ENCODE results near the gene PDZK1IP1. TPM values are rescaled to one million over a fixed set of nuclear protein-coding genes. Genes with fewer than 3 reads are reported as not detected.

PDZK1IP1 gene
- total RNA-seq: not detected in 2 replicates
- long read RNA-seq: 0 reads

DNA sequence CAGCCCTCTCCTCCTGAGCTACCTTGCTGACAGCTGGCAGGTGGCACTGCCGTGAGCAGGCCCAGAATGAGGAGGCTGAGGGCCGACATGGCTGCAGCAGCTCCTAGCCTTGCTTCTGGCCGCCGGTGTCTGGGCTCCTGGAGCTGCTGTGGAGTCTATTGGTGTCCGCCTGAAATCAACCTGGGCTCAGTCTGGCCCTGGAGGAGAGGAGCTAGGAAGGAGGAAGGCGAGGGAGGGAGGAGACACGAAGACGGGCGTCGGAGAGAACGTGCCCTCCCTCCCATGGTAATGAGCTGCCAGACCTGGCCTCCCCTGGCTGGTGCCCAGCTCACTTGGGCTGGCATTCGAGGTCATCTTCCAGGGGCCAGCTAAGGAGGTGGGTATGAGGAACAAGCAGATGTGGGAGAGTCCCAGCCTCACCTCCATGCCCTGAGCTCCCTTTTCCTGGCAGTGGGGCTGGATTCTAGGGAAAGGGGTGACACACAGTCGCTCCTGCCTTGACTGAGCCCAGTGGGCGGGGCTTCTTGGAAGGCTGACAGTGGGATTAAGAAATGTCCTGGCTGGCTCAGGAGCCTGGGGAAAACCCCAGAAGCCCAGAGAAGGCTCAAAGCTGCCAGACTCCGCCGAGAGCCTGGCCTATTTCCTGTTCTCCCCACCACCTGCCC lies at the start of gene PDZK1IP1:
Gene PDZK1IP1 (minus strand): TSS at position 193 of the 665 bp plus-strand sequence. CDS start 104 bp downstream, at position 89.
- H3K27ac Mint-ChIP-seq (ENCODE audit: unreplicated experiment): no peak within 1 kb of the TSS
- H3K27me3 Mint-ChIP-seq (ENCODE audit: low read depth): peaks cover 12% of the 10 kb centered on the region
- H3K36me3 Mint-ChIP-seq (ENCODE audit: low read depth): no peaks in the 10 kb centered on the region
- H3K9me3 Mint-ChIP-seq: no peaks in the 10 kb centered on the region
- peaks cover 6% of the 10 kb centered on the region for H3K4me1 Mint-ChIP-seq
- no peak within 1 kb of the TSS for H3K4me3 Mint-ChIP-seq
- TF ChIP-seq, protein P1, sequence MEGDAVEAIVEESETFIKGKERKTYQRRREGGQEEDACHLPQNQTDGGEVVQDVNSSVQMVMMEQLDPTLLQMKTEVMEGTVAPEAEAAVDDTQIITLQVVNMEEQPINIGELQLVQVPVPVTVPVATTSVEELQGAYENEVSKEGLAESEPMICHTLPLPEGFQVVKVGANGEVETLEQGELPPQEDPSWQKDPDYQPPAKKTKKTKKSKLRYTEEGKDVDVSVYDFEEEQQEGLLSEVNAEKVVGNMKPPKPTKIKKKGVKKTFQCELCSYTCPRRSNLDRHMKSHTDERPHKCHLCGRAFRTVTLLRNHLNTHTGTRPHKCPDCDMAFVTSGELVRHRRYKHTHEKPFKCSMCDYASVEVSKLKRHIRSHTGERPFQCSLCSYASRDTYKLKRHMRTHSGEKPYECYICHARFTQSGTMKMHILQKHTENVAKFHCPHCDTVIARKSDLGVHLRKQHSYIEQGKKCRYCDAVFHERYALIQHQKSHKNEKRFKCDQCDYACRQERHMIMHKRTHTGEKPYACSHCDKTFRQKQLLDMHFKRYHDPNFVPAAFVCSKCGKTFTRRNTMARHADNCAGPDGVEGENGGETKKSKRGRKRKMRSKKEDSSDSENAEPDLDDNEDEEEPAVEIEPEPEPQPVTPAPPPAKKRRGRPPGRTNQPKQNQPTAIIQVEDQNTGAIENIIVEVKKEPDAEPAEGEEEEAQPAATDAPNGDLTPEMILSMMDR (conservative IDR thresholded peaks at IDR 0.05): no peak
- no peak for DNase-seq (ENCODE audit: low read depth, low spot score)

DNA sequence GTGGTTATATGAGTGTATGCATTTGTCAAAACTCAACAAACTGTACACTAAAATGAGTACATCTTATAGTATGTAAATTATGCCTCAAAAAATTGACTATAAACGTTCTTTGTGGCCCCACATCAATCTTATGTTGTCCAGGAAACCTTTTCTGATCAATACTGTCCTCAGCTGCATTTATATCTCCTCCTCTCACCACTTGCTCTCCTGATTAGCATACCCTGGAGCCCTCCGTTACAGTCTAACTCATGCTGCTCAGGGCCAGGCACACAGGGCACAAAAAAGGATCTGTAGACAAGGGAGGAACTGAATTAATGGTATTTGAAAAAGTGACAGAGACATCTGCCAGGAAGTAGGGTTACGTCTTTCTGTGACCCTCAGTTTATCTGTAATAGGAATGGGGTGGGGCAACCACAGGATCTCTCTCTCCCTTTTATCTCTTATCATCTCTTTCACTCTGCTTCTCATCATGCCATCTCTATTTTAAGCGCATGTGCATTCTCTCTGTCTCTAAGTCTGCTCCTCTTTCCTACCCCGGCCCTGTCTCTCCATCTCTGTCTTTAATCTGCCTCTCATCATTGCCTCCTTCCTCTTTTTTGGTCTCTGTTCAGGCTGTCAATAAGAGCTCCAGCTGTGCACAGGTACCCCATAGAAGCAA lies 49.2 kb upstream of the PDZK1IP1 start:
- Mint-ChIP-seq H3K36me3 (ENCODE audit: low read depth) (no peaks in the 10 kb centered on the region), H3K27ac (ENCODE audit: unreplicated experiment) (no peak overlapping the region), H3K4me3 (no peak overlapping the region), H3K27me3 (ENCODE audit: low read depth) (peaks cover 75% of the 10 kb centered on the region), H3K9me3 (no peaks in the 10 kb centered on the region), H3K4me1 (no peaks in the 10 kb centered on the region)
- TF ChIP-seq, protein P1 (conservative IDR thresholded peaks at IDR 0.05): no peak
- DNase-seq (ENCODE audit: low read depth, low spot score): no peak

DNA sequence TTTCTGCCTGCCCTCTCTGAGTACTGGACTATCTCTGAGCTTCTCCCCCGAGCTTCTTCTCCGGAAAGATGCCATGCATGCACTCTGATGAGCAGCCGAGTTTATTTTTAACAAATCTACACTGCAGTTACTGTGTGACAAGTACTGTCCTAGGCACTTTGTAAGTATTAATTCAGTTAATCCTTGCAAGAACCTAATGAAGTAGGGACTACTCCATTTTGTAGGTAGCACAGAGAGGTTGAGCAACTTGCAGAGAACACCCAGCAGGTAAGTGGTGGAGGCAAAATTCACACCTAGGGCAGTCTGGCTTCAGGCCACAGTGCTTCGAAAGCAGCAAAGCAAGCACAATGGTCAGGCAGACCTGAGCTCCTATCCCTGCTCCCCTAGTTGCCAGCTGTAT lies 46.0 kb upstream of the PDZK1IP1 start:
- TF ChIP-seq, protein P1 (conservative IDR thresholded peaks at IDR 0.05): no peak
- Mint-ChIP-seq H3K27ac (ENCODE audit: unreplicated experiment) (no peak overlapping the region), H3K27me3 (ENCODE audit: low read depth) (peaks cover 80% of the 10 kb centered on the region), H3K4me3 (no peak overlapping the region), H3K9me3 (no peaks in the 10 kb centered on the region), H3K4me1 (peaks cover 12% of the 10 kb centered on the region), H3K36me3 (ENCODE audit: low read depth) (no peaks in the 10 kb centered on the region)
- no peak for DNase-seq (ENCODE audit: low read depth, low spot score)

- DNase-seq (ENCODE audit: low read depth, low spot score): no peak
- no peak overlapping the region for H3K4me3 Mint-ChIP-seq
- TF ChIP-seq, protein P1 (conservative IDR thresholded peaks at IDR 0.05): no peak
- H3K4me1 Mint-ChIP-seq: peaks cover 12% of the 10 kb centered on the region
- H3K36me3 Mint-ChIP-seq (ENCODE audit: low read depth): no peaks in the 10 kb centered on the region
- H3K27ac Mint-ChIP-seq (ENCODE audit: unreplicated experiment): no peak overlapping the region
- peaks cover 85% of the 10 kb centered on the region for H3K27me3 Mint-ChIP-seq (ENCODE audit: low read depth)
- no peaks in the 10 kb centered on the region for H3K9me3 Mint-ChIP-seq
These were observed 45.4 kb upstream of the PDZK1IP1 start for GRCh38 chr1:47235241-47235681.

DNA sequence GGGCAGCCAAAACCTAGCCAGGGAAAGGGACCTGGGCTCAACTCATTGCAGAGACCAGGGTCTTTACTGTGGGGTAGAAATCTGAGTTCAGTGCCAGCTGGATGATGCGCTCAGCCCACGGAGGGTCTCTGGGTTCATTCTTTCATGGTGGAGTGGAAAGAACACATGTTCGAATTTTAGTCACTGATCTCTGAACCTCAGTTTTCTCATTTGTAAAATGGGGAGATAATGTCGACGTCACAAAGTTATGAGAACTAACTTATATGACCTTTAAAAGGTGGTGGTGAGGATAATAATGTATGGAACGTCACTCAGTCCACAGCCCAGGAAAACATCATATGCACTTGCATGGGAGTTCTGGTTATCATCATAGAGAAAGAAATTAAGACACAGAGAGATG lies 43.4 kb upstream of the PDZK1IP1 start:
- peak overlapping the region; percentile 84 for H3K4me3 Mint-ChIP-seq

More for the DNA sequence above, 43.4 kb upstream of the PDZK1IP1 start:
- Mint-ChIP-seq H3K36me3 (ENCODE audit: low read depth) (no peaks in the 10 kb centered on the region), H3K4me1 (peaks cover 12% of the 10 kb centered on the region), H3K27me3 (ENCODE audit: low read depth) (peaks cover 92% of the 10 kb centered on the region), H3K9me3 (no peaks in the 10 kb centered on the region), H3K27ac (ENCODE audit: unreplicated experiment) (no peak overlapping the region)
- TF ChIP-seq, protein P1 (conservative IDR thresholded peaks at IDR 0.05): no peak
- DNase-seq (ENCODE audit: low read depth, low spot score): no peak
